HL-60 (cell line): ENCODE data around the gene PRR15L.

Experiments used
- DNase-seq, 2 experiments: peaks; one replicate each; pipeline ENCODE4 v3.0.0-alpha.2; 2010 to 2020; ENCODE audit warnings: low read depth in 1 of 2, low spot score in 1 of 2
- H3K27ac ChIP-seq: fragments of 250-450 bp; sonication (Bioruptor Pico); replicated peaks from 2 replicates; pipeline ENCODE4 v1.5.1; 2020; ENCODE audit warnings: mild to moderate bottlenecking, moderate library complexity
- H3K27me3 ChIP-seq: fragments of 250-450 bp; sonication (Bioruptor Pico); 2 replicates; pipeline ENCODE4 v1.5.1; 2021; ENCODE audit warnings: mild to moderate bottlenecking, moderate library complexity; ENCODE audit not compliant: insufficient read depth, poor library complexity, severe bottlenecking
- H3K4me3 ChIP-seq: replicated peaks from 2 replicates; pipeline ENCODE4 v1.5.1; 2011; ENCODE audit warnings: mild to moderate bottlenecking, control low read depth, low read length; ENCODE audit not compliant: insufficient read depth
- CTCF ChIP-seq: IDR thresholded peaks from one replicate; pipeline ENCODE4 v1.5.1; 2011; ENCODE audit warnings: low read length, control low read depth, inconsistent platforms; ENCODE audit not compliant: insufficient read depth
- GABPA ChIP-seq: IDR thresholded peaks from 2 replicates; pipeline ENCODE4 v1.6.1; 2012; ENCODE audit warnings: low read depth
- POLR2AphosphoS5 ChIP-seq: IDR thresholded peaks from 2 replicates; pipeline ENCODE4 v1.6.1; 2012; ENCODE audit warnings: low read depth
- REST ChIP-seq: IDR thresholded peaks from 2 replicates; pipeline ENCODE4 v1.6.1; 2012; ENCODE audit warnings: low read depth; ENCODE audit not compliant: insufficient replicate concordance
- SPI1 ChIP-seq: IDR thresholded peaks from 2 replicates; pipeline ENCODE4 v1.6.1; 2012; ENCODE audit warnings: low read depth, mild to moderate bottlenecking, borderline replicate concordance

PRR15L gene

GRCh38 chr17:47946929-47947397, 10.7 kb downstream of the PRR15L start:
- no peak overlapping the region for H3K4me3 ChIP-seq
- no peak for TF ChIP-seq SPI1
- TF ChIP-seq GABPA: 0 out of 2 replicates have a peak, but pooled peaks have one; percentile 8
- TF ChIP-seq CTCF: peak; percentile 87
- H3K27me3 ChIP-seq: no peaks in the 10 kb centered on the region
- peak; percentile 67 to 73 for DNase-seq
- H3K27ac ChIP-seq: no peak overlapping the region

GRCh38 chr17:47946516-47946915, 11.2 kb downstream of the PRR15L start:
- Histone ChIP-seq H3K27me3 (no peaks in the 10 kb centered on the region), H3K4me3 (no peak overlapping the region), H3K27ac (no peak overlapping the region)
- TF ChIP-seq CTCF (no peak), REST (no peak), POLR2AphosphoS5 (no peak), SPI1 (no peak), GABPA (no peak)
- no peak for DNase-seq

GRCh38 chr17:47945529-47946508, 11.9 kb downstream of the PRR15L start:
- DNase-seq: no peak
- Histone ChIP-seq H3K27me3 (no peaks in the 10 kb centered on the region), H3K4me3 (no peak overlapping the region), H3K27ac (no peak overlapping the region)
- TF ChIP-seq SPI1: peak; percentile 79; the same call in 1 of the 2 replicates
- TF ChIP-seq GABPA: no peak

GRCh38 chr17:47945080-47945479, 12.6 kb downstream of the PRR15L start:
- TF ChIP-seq GABPA (no peak), REST (no peak), SPI1 (no peak), CTCF (no peak), POLR2AphosphoS5 (no peak)
- Histone ChIP-seq H3K27ac (no peak overlapping the region), H3K27me3 (no peaks in the 10 kb centered on the region), H3K4me3 (no peak overlapping the region)
- DNase-seq: peak in 1 of 2 experiments; percentile 54
